Inflammatory macrophage treated with lipopolysaccharide for 1 hour (primary cell): ENCODE results near the gene GLS.

Experiments
- DNase-seq, 2 donors: peaks; one replicate each; pipeline ENCODE4 v3.0.0-alpha.2; 2020 to 2022

Gene GLS

GRCh38 chr2:190997526-190998113 is 117.0 kb downstream of the GLS start:
- no peak for DNase-seq

GRCh38 chr2:190999058-190999457 is 118.4 kb downstream of the GLS start:
- DNase-seq: no peak

DNA sequence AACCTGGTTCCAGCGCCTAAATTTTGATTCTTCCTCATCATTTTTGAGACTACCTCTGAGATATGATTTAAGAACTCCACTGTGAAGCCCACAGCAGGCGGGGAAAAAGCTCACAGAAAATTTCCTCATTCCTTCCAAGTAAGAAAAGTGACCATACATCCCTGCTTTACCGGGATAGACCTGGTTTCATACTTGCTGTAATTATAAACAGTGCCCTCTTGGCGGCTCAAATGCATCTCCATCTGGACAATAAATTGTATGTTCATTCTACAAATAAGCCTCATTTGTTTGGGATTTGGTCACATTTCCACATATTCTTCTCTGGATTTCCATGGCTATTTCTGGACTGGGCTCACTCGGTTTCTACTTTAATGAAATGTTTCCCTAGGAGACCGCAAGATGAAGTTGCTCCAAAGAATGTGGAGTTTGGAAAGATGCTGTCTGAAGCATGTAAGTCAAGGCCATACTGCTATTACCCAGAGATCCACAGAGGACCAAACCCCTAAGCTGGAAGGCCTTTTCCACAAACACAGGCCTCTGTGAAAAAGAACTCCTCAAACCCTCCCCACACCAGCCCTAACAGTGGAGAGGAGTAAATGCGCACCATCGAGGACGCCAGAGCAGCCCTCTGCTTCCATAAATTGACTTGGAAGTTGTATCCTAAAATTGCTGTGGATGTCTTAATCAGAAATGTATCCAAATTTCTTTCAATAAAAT is 119.5 kb downstream of the GLS start:
- DNase-seq: no peak

DNA sequence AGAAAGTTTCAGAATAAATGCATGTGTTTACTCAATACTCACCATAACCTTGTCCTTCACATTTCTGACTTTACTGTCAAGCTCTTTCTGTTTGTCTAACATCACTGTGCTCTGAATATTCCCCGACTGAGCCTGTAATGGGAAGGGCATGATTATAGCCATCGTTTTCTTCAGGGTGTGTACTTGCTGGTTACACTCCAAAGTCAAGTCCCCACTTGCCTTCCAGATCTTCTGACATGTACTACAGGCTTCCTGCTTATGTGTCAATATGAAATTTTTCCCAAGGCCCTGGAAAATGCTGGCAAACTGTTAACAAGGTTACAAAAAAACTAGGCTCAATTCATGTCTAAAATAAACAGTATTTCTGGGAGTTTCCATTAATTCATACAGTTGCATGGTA is 120.4 kb downstream of the GLS start:
- DNase-seq: no peak

DNA sequence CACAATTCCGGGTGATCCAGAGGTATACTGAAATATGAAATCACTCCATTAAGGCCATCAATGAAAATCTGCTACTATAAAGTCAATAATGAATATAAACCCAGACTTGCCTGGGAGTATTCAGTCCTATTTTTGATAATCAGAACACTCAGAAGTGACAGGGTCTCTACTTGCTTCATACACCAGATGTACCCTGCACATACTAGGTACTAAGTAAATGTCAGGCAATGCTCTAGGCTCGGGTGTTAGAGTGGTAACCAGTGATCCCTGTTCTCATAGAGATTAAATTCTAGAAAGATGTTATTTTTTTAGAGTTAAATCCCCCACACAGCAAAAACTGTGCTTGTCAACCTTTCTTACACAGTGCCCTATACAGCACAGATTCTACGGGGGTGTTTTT is 121.0 kb downstream of the GLS start:
- no peak for DNase-seq

GRCh38 chr2:191003405-191004309 is 123.0 kb downstream of the GLS start:
- no peak for DNase-seq

- no peak for DNase-seq
These were observed 125.7 kb downstream of the GLS start for GRCh38 chr2:191006297-191006696.

GRCh38 chr2:191006997-191007783 is 126.6 kb downstream of the GLS start:
- DNase-seq: no peak

DNA sequence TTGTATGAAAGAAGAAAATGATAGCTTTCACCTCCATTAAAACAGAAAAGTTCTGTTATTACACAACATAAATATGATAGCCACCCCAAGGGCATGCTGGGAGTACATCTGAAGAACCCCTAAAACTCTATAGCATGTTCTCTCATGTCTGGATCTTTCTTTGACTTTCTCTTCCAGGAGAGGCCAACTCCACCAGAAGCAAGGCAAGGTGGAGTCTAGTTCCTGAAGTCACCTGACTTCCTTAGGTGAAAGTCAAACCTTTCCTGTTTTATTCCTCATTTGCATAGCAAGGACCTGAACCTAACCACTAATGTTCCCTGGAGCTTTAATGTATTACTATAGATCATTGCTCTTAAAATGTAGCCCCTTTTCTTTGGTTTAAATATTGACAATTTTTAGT is 127.7 kb downstream of the GLS start:
- DNase-seq: no peak

- no peak for DNase-seq
These were observed 129.1 kb downstream of the GLS start for GRCh38 chr2:191009541-191010374.

- no peak for DNase-seq
These were observed 130.6 kb downstream of the GLS start for GRCh38 chr2:191010887-191011885.

DNA sequence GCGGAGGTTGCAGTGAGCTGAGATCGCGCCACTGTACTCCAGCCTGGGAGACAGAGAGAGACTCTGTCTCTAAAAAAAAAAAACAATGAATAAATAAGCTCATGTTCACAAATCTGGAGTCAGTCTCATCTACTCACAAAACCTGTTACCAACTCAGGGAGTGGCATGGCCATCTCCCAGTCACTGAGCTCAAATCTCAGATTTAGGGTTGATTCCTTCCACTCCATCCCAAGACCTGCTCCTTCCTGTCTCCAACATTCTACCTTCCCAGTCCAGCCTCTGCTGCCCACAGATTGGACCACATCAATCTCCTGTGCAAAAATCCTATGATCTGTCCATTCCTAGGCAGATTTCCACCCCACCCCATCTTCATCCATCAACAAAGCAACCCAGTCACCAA is 131.7 kb downstream of the GLS start:
- no peak for DNase-seq

- DNase-seq: peak; percentile 74 to 82
These were observed 132.4 kb downstream of the GLS start for GRCh38 chr2:191012845-191013681.

- DNase-seq: no peak
These were observed 133.0 kb downstream of the GLS start for GRCh38 chr2:191013682-191013931.

- peak; percentile 93 to 99 for DNase-seq
These were observed 133.5 kb downstream of the GLS start, which contains the start of gene STAT1 for GRCh38 chr2:191013932-191014652. TSS of gene STAT1 (minus strand) at chr2:191014171. CDS start at chr2:191010003, 4,168 bp downstream.

DNA sequence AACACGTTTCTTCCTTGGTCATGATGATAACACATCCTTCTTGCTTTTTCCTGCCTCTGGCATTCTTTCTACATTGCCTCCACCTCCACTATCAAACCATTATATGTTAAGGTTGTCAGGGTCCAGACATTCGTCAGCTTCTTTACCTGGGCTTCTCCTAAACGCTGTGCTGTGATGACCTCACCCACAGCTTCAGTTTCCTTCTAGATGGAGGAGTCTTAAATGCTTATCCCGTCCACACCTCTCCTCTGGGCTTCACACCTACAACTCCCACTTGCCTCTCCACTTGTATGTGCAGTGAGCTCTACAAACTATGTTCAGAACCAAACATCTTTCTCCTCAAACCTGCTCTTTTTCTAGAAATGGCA is 134.0 kb downstream of the GLS start:
- no peak for DNase-seq
